Esophagus squamous epithelium (tissue), 4 donors: ENCODE results near the gene COX7A1.

ENCODE experiments used
- POLR2A ChIP-seq, 4 donors: fragments of 450-650 bp; IDR thresholded peaks; one replicate each; pipeline ENCODE4 v1.6.1; 2017; ENCODE audit warnings: antibody characterized with exemption in 4 of 4, mild to moderate bottlenecking in 4 of 4, moderate library complexity in 3 of 4
- TF ChIP-seq, protein P1 (sequence below), 6 experiments: fragments of 450-650 bp in 4 of 6; fragments of 200-600 bp in 2 of 6; sonication (generic) in 2 of 6; IDR thresholded peaks; one replicate each; pipeline ENCODE4 v1.5.1; 2016 to 2019; ENCODE audit warnings: antibody characterized with exemption in 6 of 6, mild to moderate bottlenecking in 4 of 6, moderate library complexity in 4 of 6

DNA sequence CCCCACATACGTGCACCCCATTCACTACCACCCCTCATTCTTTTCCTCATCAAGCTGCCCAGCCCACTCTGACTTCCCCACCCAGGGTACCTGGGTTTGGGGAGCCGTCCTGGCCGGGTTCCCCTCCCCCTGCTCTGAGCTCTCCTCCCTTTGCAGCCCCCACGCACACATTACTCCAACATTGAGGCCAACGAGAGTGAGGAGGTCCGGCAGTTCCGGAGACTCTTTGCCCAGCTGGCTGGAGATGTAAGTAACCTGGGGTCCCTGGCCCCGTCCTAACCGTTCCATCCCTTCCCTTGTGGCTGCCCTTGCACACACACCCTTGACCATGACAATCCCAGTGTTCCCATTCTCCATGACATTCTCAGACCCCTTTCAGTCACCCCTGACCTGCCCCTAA, 9.8 kb downstream of the COX7A1 start:
- no peak for TF ChIP-seq POLR2A (IDR thresholded peaks at IDR 0.05)
- TF ChIP-seq, protein P1, sequence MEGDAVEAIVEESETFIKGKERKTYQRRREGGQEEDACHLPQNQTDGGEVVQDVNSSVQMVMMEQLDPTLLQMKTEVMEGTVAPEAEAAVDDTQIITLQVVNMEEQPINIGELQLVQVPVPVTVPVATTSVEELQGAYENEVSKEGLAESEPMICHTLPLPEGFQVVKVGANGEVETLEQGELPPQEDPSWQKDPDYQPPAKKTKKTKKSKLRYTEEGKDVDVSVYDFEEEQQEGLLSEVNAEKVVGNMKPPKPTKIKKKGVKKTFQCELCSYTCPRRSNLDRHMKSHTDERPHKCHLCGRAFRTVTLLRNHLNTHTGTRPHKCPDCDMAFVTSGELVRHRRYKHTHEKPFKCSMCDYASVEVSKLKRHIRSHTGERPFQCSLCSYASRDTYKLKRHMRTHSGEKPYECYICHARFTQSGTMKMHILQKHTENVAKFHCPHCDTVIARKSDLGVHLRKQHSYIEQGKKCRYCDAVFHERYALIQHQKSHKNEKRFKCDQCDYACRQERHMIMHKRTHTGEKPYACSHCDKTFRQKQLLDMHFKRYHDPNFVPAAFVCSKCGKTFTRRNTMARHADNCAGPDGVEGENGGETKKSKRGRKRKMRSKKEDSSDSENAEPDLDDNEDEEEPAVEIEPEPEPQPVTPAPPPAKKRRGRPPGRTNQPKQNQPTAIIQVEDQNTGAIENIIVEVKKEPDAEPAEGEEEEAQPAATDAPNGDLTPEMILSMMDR (IDR thresholded peaks at IDR 0.05), result no peak
